H1 (cell line): ENCODE data around the gene KIF23. TPM values are rescaled to one million over a fixed set of nuclear protein-coding genes. Genes with fewer than 3 reads are reported as not detected.

ENCODE experiments used
- CTCF ChIA-PET: fragments of 300-600 bp; sonication (Branson Sonifier 250); formaldehyde crosslinking; loops from one replicate; lab custom pipeline; 2021; ENCODE audit not compliant: partially characterized antibody; lab: Charles Lee
- POLR2A ChIA-PET: fragments of 300-600 bp; sonication (Branson Sonifier 250); formaldehyde crosslinking; loops from one replicate; lab custom pipeline; 2021; ENCODE audit warnings: inconsistent platforms; ENCODE audit not compliant: partially characterized antibody; lab: Charles Lee
- DNase-seq, 2 experiments: peaks; one replicate each; pipeline versions ENCODE4 v3.0.0 to v3.0.0-alpha.2; 2010 to 2022; ENCODE audit warnings: low spot score in 2 of 2, low read depth in 1 of 2, mixed read lengths in 1 of 2
- FAIRE-seq: peaks from 2 replicates; lab custom pipeline; 2011; peaks lifted over from hg19 to GRCh38; lab: Jason Lieb, UNC
- H2AFZ ChIP-seq: 2 replicates; pipeline ENCODE4 v1.8.1; 2012; ENCODE audit warnings: low read length, inconsistent platforms
- H2AK5ac ChIP-seq: 2 replicates; pipeline ENCODE4 v1.6.1; 2013; ENCODE audit warnings: low read depth, low read length
- H2BK120ac ChIP-seq: replicated peaks from 2 replicates; pipeline ENCODE3; 2013; ENCODE audit warnings: low read depth, low read length, inconsistent platforms
- H2BK12ac ChIP-seq: 2 replicates; pipeline ENCODE4 v1.6.1; 2013; ENCODE audit warnings: low read depth, low read length
- H2BK15ac ChIP-seq: 2 replicates; pipeline ENCODE4 v1.6.1; 2013; ENCODE audit warnings: low read length
- H2BK20ac ChIP-seq: 2 replicates; pipeline ENCODE4 v1.6.1; 2013; ENCODE audit warnings: low read length
- H2BK5ac ChIP-seq: 2 replicates; pipeline ENCODE4 v1.6.1; 2013; ENCODE audit warnings: low read depth, low read length
- H3K14ac ChIP-seq: 2 replicates; pipeline ENCODE4 v1.6.1; 2013; ENCODE audit warnings: inconsistent platforms; ENCODE audit not compliant: insufficient read length
- H3K18ac ChIP-seq: 2 replicates; pipeline ENCODE4 v1.6.1; 2013; ENCODE audit warnings: low read length; ENCODE audit errors: extremely low read depth
- H3K23ac ChIP-seq: 2 replicates; pipeline ENCODE4 v1.6.1; 2013; ENCODE audit warnings: inconsistent platforms; ENCODE audit not compliant: insufficient read length
- H3K23me2 ChIP-seq: 2 replicates; pipeline ENCODE4 v1.6.1; 2013; ENCODE audit warnings: low read depth, low read length
- H3K27ac ChIP-seq: 2 replicates; pipeline ENCODE4 v1.6.1; 2011; ENCODE audit warnings: low read depth, low read length, inconsistent platforms
- H3K27me3 ChIP-seq, 4 experiments: replicated peaks in 1 of 4; 1 replicate in 1 of 4; 2 replicates in 3 of 4; pipeline versions ENCODE4 v1.6.1 to v1.8.1; 2011 to 2013; ENCODE audit warnings: low read length in 3 of 4, mild to moderate bottlenecking in 3 of 4, inconsistent platforms in 2 of 4, mixed read lengths in 2 of 4, moderate library complexity in 1 of 4; ENCODE audit not compliant: control insufficient read depth in 3 of 4, insufficient read depth in 3 of 4; ENCODE audit errors: extremely low read depth in 1 of 4
- H3K36me3 ChIP-seq, 4 experiments: 2 replicates each; pipeline versions ENCODE4 v1.6.1 to v1.8.1; 2011 to 2013; ENCODE audit warnings: mild to moderate bottlenecking in 4 of 4, low read length in 3 of 4, moderate library complexity in 2 of 4, control low read depth in 1 of 4, inconsistent platforms in 1 of 4; ENCODE audit not compliant: insufficient read depth in 4 of 4, control insufficient read depth in 2 of 4
- H3K4ac ChIP-seq: replicated peaks from 2 replicates; pipeline ENCODE3; 2013; ENCODE audit warnings: low read length, low read depth, mixed read lengths, inconsistent platforms; ENCODE audit not compliant: insufficient read length
- H3K4me1 ChIP-seq, 4 experiments: replicated peaks in 1 of 4; 1 replicate in 1 of 4; 2 replicates in 3 of 4; pipeline versions ENCODE4 v1.6.1 to v1.8.1; 2011 to 2013; ENCODE audit warnings: low read length in 3 of 4, inconsistent platforms in 2 of 4, mixed read lengths in 1 of 4; ENCODE audit not compliant: insufficient read depth in 4 of 4, control insufficient read depth in 3 of 4
- H3K4me2 ChIP-seq, 2 experiments: 2 replicates each; pipeline versions ENCODE4 v1.6.1 to v1.8.1; 2011 to 2013; ENCODE audit warnings: low read depth in 2 of 2, low read length in 2 of 2, control low read depth in 1 of 2, inconsistent platforms in 1 of 2, mild to moderate bottlenecking in 1 of 2; ENCODE audit not compliant: insufficient read depth in 1 of 2
- H3K4me3 ChIP-seq, 4 experiments: fragments of 200-600, 300-600 bp in 1 of 4; sonication (generic), shearing (Covaris generic), sonication (Bioruptor Twin) in 1 of 4; 2 replicates each; pipeline versions ENCODE4 v1.5.1 to v1.8.1; 2011 to 2016; ENCODE audit warnings: low read length in 4 of 4, low read depth in 3 of 4, control low read depth in 2 of 4, inconsistent platforms in 2 of 4, mild to moderate bottlenecking in 2 of 4, mixed read lengths in 1 of 4, moderate library complexity in 1 of 4; ENCODE audit not compliant: insufficient read depth in 2 of 4; ENCODE audit errors: extremely low read depth in 1 of 4
- H3K56ac ChIP-seq: replicated peaks from 2 replicates; pipeline ENCODE3; 2013; ENCODE audit warnings: low read depth, mild to moderate bottlenecking, mixed read lengths, low read length, inconsistent platforms; ENCODE audit not compliant: insufficient read length
- H3K79me1 ChIP-seq: 2 replicates; pipeline ENCODE4 v1.6.1; 2013; ENCODE audit warnings: low read depth, low read length, control low read depth
- H3K79me2 ChIP-seq, 2 experiments: 2 replicates each; pipeline versions ENCODE4 v1.6.1 to v1.8.1; 2012 to 2013; ENCODE audit warnings: low read length in 2 of 2, mild to moderate bottlenecking in 2 of 2, inconsistent platforms in 1 of 2; ENCODE audit not compliant: insufficient read depth in 2 of 2, control insufficient read depth in 1 of 2
- H3K9ac ChIP-seq, 4 experiments: replicated peaks in 1 of 4; 1 replicate in 1 of 4; 2 replicates in 3 of 4; pipeline versions ENCODE4 v1.6.1 to v1.8.1; 2011 to 2013; ENCODE audit warnings: low read depth in 3 of 4, low read length in 3 of 4, control low read depth in 2 of 4, mild to moderate bottlenecking in 2 of 4, moderate library complexity in 2 of 4, inconsistent platforms in 1 of 4; ENCODE audit errors: extremely low read depth in 1 of 4
- H3K9me3 ChIP-seq, 2 experiments: 2 replicates each; pipeline versions ENCODE4 v1.6.1 to v1.8.1; 2012 to 2013; ENCODE audit warnings: mild to moderate bottlenecking in 2 of 2, moderate library complexity in 2 of 2, control low read depth in 1 of 2, inconsistent platforms in 1 of 2, low read depth in 1 of 2, low read length in 1 of 2, mixed read lengths in 1 of 2; ENCODE audit not compliant: insufficient read depth in 2 of 2
- H4K20me1 ChIP-seq, 2 experiments: replicated peaks in 1 of 2; 2 replicates each; pipeline versions ENCODE3 to v1.8.1; 2011 to 2013; ENCODE audit warnings: inconsistent platforms in 2 of 2, low read length in 2 of 2, mild to moderate bottlenecking in 1 of 2; ENCODE audit not compliant: insufficient read depth in 2 of 2, control insufficient read depth in 1 of 2
- H4K5ac ChIP-seq: 2 replicates; pipeline ENCODE4 v1.6.1; 2013; ENCODE audit warnings: low read length, low read depth, mixed read lengths, inconsistent platforms; ENCODE audit not compliant: insufficient read length
- H4K8ac ChIP-seq: 2 replicates; pipeline ENCODE4 v1.8.0; 2013; ENCODE audit warnings: mild to moderate bottlenecking, moderate library complexity, low read length, inconsistent platforms; ENCODE audit not compliant: insufficient read depth; ENCODE audit errors: extremely low read depth
- H4K91ac ChIP-seq: replicated peaks from 2 replicates; pipeline ENCODE3; 2013; ENCODE audit warnings: low read length, mixed read lengths, inconsistent platforms; ENCODE audit not compliant: insufficient read length
- POLR2AphosphoS5 ChIP-seq: IDR thresholded peaks from 2 replicates; pipeline ENCODE4 v1.6.1; 2011; ENCODE audit warnings: low read depth, low read length
- SRF ChIP-seq: IDR thresholded peaks from 2 replicates; pipeline ENCODE4 v1.6.1; 2011; ENCODE audit warnings: mild to moderate bottlenecking, low read depth, low read length, moderate library complexity
- WGBS, 2 experiments: shearing (Covaris generic) in 1 of 2; methylation state at CpG; one replicate each; pipeline versions ENCODE4 v1.1.6 to v1.1.7; 2013 to 2015; ENCODE audit warnings: low lambda C conversion rate in 2 of 2, mixed read lengths in 2 of 2, inconsistent platforms in 1 of 2, low coverage in 1 of 2, missing lambda C conversion rate in 1 of 2; ENCODE audit not compliant: insufficient replicate concordance in 2 of 2, insufficient coverage in 1 of 2, insufficient read length in 1 of 2; ENCODE audit errors: extremely low coverage in 1 of 2, missing lambda C conversion rate in 1 of 2; 5-methylcytosine and 5-hydroxymethylcytosine counted together
- polyA plus RNA-seq, 7 experiments: library from polyadenylated mRNA; depleted of rRNA in 3 of 7; stranded (reverse) in 5 of 7; unstranded in 2 of 7; fragments of >200 nt in 5 of 7; fragments of 200-250 nt in 2 of 7; gene quantifications; 1 replicate in 5 of 7; 2 replicates in 1 of 7; 4 replicates in 1 of 7; pipeline versions ENCODE4 v1.2.1 to v1.2.3, GENCODE V29; 2011 to 2013; ENCODE audit warnings: missing spikeins in 2 of 7, mixed read lengths in 2 of 7
- total RNA-seq: library from RNA; stranded (reverse); fragmentation: NEBNext Ultra II Directional; extraction: Animal tissue kit (Norgen Biotek cat#: 25700); gene quantifications from 2 replicates; pipeline ENCODE4 v1.2.1, GENCODE V29; 2021

The KIF23 gene
- total and polyA plus RNA-seq, 2 of the 8 experiments (the other 6 are each of a cell fraction or from before 2014, with no cell fraction given) = 26.2 to 77.4 TPM

GRCh38 chr15:69454953-69455352 lies 40.8 kb downstream of the KIF23 start:
- no peak overlapping the region for H4K91ac ChIP-seq
- FAIRE-seq = no peak
- POLR2A ChIA-PET = interaction anchor here (0.7 to 9.7 kb wide), 6 partner anchors 8 to 1874 kb away, joined by 3 to 207 read pairs (median 4); partner anchors contain the start of gene KIF23
- no peak overlapping the region for H3K56ac ChIP-seq
- peaks cover 0 to 7% (median 1%) of the 10 kb centered on the region in 4 experiments; a peak in 3 of 7 replicates for H3K4me1 ChIP-seq
- H3K79me2 ChIP-seq = peaks cover 14 to 32% of the 10 kb centered on the region in 2 experiments
- peaks cover 7% of the 10 kb centered on the region; the same call in 1 of the 2 replicates for H3K23me2 ChIP-seq
- no peak overlapping the region for H2BK120ac ChIP-seq
- TF ChIP-seq POLR2AphosphoS5 = peak; percentile 49; the same call in 1 of the 2 replicates
- no peak for TF ChIP-seq SRF
- TF ChIP-seq, all 59 proteins: peak for 1
- CTCF ChIA-PET = interaction anchor here (0.6 to 3.7 kb wide), 4 partner anchors 8 to 1163 kb away, joined by 3 to 20 read pairs (median 9); no protein-coding TSS in a partner anchor
- Histone ChIP-seq H4K5ac (no peak overlapping the region), H3K27ac (no peak overlapping the region), H3K9ac (peak overlapping the region in 2 of 4 experiments; percentile 37; a peak in 2 of 7 replicates), H3K4me3 (peak overlapping the region; percentile 68 to 98 (median 92); a peak in 7 of 8 replicates), H3K9me3 (no peaks in the 10 kb centered on the region), H2AFZ (no peak overlapping the region), H4K8ac (no peak overlapping the region), H3K79me1 (peaks cover 3% of the 10 kb centered on the region; the same call in 1 of the 2 replicates), H4K20me1 (peaks cover 23 to 26% of the 10 kb centered on the region in 2 experiments), H3K23ac (no peak overlapping the region), H3K27me3 (no peaks in the 10 kb centered on the region), H3K36me3 (peaks cover 13 to 42% (median 30%) of the 10 kb centered on the region in 4 experiments), H2BK15ac (no peak overlapping the region), H3K4ac (no peak overlapping the region), H2BK5ac (no peak overlapping the region), H2AK5ac (no peak overlapping the region), H3K14ac (no peak overlapping the region), H2BK12ac (no peak overlapping the region), H3K18ac (no peak overlapping the region), H3K4me2 (peak overlapping the region; percentile 96 to 100), H2BK20ac (no peak overlapping the region)
- no peak for DNase-seq
- 67% methylated on average over 5 of the region's 5 CpGs; no CpG with 5 or more reads in 1 of the 2 experiments for WGBS, 2 experiments
